Fibroblast of skin of back (primary cell): ENCODE results near the gene IL31RA.

Experiments used
- DNase-seq: peaks from one replicate; pipeline ENCODE4 v3.0.0-alpha.2; 2013

Gene IL31RA

DNA sequence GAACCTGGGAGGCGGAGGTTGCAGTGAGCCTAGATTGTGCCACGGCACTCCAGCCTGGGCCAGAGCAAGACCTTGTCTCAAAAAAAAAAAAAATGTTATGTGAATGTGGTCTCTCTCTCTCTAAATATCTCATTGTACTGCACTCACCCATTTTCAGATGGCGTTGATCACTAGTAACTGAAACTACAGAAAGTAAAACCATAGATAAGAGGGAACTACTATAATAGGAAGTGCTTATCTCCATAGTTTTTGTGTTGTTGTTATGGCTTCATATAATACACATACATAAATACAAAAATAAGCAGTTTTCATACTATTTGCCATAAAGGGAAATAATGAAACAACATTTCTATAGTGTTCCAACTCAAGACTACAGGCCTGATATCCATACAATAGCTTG lies 9.1 kb downstream of the IL31RA start:
- DNase-seq, result no peak

DNA sequence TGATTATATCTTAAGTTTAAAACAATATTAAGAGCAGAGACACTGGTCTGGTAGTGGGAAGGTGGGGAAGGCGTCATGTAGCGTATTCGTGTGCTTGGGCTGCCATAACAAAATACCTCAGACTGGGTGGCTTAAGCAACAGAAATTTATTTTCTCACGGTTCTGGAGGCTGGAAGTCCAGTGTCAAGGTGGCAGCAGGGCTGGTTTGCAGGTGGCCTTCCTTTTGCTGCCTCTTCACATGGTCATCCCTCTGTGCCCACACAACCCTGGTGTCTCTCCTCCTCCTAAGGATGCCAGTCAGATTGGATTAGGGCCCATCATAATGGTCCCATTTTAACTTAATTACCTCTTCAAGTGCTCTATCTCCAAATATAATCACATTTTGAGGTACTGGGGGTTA lies 9.6 kb downstream of the IL31RA start:
- DNase-seq, result no peak

DNA sequence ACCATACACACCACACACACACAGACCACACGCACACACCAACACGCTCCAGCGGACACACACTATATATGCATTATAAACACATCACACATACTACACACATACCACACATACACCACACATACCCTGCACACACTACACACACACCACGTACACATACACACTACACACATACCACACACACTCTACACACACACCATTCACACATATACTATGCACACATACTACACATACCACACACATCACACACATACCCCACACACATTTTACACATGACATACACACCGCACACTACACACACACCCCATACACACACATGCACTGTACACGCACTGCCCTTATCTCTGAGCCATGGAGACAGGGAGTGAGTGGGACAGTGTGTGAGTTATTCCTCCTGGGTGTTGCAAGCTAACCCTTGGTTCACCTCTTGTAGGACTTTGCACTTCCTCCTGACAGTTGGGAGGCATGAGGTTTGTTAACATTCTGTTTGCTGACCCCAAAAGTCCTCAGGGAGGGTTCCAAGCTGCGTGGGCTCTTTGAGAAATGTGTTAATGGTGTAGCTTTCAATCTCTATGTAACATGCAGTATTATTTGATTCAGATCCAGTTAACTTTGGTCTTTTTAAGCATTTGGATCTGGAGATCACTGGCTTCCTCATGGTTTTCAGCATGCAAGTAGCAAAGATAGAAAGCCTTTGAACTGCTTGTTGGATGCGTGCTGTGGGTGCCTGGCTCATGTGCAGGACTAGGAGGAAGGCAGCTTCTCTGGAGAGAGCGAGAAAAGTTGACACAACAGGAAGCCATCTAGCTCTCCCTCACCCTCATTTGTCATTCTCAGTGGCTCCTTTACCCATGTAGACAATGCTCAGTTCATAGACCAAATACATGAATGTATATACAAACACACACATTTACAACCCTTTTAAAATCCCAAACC lies 13.7 kb downstream of the IL31RA start:
- DNase-seq, result no peak

DNA sequence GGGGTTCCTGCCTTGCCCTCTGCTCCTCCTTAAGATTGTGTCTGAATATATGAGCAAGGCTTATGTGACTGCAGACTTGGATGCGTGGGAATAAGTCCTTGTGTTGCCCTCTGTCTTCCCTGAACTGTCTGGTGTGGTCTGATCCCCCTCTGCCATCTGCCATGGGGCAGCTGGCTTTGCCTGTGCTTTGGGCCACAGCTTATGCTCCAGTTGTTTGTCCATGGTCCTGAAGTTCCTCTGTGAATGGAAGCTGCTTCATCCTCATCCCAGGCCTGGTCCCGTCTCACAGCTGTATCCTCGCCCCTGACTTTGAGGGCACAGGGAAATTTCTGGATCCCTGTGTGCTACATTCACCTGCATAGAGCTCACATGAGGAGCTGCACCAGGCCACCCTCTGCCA lies 14.7 kb downstream of the IL31RA start:
- peak; percentile 36 for DNase-seq

DNA sequence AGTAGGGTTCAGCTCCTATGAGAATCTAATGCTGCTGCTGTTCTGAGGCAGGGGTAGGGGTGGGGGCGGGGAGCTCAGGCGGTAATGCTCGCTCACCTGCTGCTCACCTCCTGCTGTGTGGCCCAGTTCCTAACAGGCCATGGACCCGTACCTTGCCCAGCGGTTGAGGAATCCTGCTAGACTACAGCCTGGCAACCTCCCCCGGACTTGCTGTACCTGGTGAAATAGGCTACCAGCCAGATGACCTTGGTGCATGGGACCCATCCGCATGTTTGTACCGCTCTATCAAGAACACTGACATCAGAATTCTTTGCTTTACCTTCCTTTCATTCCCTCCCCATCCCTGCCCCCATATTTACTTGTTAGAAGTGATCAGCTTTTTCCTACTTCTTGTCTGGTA lies 15.3 kb downstream of the IL31RA start:
- no peak for DNase-seq

DNA sequence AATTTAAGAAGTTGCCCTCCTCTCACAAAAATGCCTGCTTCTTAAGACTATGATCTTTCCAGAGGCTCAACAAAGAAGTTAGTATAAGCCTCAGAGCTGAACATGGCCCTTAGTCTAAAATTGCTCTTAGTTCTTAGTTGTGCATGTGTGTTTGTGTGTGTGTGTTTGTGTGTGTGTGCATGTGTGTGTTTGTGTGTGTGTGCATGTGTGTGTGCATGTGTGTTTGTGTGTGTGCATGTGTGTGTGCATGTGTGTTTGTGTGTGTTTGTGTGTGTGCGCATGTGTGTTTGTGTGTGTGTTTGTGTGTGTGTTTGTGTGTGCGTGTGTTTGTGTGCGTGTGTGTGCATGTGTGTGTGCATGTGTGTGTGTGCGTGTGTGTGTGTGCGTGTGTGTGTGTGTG lies 15.8 kb downstream of the IL31RA start:
- no peak for DNase-seq

DNA sequence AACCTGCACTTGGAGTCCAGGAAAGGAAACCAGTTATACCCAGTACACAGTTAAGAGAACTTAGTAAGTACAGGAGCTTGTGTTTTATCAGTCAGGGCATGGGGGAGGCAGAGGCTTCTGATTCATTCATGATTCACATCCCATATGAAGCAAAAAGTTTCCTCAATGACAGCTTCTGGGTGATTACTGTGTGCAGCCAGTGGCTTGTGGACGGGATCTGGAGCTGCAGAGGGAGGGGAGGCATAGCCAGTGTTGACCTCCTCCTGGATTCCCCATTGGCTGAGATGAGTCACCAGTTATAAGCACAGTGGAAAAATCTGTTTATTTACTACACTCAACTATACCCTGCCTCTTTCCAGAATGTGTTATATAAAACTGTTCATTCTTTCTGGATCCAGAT lies 17.7 kb downstream of the IL31RA start:
- DNase-seq, result peak; percentile 98

DNA sequence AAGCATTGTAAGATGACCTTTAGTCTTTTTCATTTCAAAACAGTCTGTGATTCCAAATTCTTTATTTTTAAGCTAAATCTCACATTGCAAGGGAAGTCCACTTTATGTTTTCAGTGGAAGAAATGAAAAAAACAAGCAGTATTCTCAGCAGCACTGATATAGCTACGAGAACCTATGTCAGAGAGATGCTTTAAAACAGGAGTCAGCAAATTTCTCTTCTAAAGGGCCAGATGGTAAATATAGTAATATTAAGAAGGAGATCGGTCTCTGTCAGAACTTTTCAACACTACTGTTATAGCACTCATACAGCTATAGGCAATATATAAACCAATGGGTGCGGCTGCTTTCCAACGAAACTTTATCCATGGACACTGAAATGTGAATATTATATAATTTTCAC lies 18.7 kb downstream of the IL31RA start:
- DNase-seq, result no peak

DNA sequence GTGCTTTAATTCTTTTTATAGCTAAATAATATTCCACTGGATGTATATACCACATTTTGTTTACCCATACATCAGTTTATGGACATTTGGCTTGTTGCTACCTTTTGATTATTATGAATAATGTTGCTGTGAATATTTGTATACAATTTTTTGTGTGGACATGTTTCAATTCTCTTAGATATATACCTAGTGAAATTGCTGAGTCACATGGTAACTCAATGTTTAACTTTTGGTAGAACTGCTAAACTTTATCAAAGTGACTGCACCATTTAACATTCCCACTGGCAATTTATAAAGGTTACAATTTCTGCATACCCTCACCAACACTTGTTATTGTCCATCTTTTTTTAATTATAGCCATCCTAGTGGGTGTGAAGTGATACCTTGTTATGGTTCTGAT lies 22.1 kb downstream of the IL31RA start:
- DNase-seq, result no peak

DNA sequence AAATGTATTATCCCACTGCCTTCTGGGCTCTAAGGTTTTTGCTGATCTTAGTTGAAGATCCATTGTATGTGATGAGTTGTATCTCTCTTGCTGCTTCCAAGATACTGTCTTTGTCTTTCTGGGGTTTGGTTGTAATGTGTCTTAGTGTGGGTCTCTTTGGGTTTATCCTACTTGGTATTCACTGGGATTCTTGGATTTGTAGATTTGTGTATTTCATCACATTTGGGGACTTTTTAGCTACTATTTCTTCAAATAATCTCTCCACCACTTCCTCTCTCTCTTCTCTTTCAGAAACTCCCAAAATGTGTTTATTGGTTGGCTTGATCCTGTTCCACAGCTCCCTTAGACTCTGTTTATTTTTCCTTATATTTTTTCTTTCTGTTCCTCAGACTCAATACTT lies 26.5 kb downstream of the IL31RA start:
- no peak for DNase-seq

DNA sequence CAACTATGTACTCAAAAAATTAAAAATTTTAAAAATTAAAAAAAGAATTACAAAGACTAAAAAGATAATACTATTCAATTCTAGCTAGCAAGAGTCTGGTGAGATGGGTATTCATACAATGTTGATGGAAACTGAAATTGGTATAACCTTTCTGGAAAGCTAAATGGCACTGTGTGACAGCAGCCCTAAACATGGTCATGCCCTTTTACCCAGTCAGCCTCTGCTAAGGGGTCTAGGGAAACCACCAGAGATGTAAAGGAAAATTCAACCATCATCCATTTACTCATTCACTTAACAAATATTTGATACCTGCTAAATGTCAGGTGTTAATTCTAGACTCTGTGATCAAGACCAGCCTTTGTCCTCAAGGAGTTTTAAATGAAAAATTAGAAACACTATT lies 29.3 kb downstream of the IL31RA start:
- no peak for DNase-seq

DNA sequence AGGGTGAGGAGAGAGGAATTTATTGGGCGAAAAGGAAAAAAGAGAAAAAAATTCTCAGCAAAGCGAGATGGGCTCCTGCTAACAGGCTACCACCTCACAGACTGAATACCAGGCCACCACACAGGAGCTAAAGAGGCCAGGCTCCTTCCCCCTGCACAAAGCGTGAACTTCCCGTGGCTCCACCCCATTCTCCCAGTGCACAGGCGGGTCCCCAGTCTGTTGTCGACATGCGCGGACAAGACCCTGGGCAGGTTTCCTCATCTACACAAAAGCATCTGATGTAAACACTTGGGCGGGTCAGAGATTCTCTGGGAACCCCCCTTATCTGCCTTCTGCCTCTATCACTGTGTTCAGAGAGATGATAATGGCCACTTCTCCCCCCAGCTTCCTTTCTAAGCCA lies 34.2 kb downstream of the IL31RA start:
- DNase-seq, result no peak

DNA sequence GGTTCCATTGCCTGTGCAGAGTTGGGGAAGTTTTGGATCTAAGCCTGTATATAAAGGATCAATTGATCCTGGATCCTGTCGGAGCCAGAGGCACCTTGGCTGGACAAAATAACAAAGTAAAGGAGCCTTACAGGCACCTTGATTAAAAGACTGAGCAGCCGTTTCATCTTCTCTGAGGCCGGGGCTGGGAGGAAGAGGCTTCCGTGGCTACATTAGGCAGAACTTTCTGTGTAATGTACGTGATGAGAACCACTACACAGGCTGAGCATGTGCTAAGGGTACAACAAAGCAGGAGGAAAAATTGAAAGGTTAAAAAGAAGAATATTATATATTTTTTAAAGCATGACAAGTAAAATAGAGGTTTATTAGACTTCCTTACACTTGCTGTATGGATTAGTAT lies 37.0 kb downstream of the IL31RA start:
- DNase-seq, result no peak

DNA sequence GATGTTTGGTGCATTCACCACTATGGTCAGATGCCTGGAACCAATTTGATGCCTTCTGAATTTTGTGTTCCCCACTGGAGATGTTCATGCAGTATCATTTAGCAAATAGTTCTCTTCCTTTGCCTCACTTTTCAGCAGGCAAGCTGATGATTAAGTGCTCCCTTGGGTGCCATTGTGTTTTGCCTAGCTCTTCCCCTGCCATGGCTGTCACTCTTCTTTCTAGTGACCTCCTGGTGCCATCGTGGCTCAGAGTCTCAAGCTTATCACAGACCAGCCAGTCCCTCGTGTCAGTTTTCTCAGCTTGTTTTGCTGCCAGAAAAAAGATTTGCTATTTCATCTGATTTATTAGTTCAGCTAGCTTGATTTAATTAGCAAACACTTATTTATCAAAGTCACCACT lies 41.3 kb downstream of the IL31RA start:
- no peak for DNase-seq

DNA sequence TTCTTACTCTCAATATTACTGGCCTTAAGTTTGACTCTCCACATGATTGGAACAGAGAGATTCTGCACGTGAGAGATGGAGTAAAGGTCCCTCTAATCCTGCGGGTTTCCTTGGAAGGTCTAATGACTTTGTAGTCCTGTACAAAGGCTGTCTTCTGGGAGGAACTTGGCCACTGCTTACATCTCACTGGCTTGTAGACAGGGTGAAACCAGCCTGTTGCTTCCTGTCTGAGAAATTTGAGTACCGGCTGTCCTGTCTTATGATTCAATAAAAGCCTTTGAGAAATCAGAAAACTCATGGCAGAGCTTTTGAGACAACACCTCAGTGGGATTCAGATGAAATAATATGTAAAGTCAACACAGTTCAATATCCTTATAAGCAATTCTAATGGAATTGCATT lies 43.0 kb downstream of the IL31RA start:
- DNase-seq, result no peak

DNA sequence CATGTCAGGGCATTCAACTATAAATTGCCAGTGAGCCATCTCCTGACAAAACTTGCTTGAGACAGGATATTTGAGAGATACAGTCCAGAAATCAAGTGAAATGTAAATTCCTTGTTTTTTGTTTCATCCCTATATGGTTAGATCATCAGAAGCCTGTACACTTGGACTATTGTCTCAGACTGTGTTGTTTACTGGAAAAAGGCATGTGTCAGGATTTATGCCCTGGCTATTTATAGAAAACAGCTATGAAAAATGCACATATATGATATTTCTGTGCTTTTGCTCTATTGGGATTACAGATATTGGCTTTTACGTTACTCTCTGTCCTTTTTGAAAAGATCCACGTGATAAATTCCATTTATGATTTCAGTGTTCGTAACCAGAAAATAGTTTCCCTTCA lies 44.2 kb downstream of the IL31RA start:
- DNase-seq, result peak; percentile 34

DNA sequence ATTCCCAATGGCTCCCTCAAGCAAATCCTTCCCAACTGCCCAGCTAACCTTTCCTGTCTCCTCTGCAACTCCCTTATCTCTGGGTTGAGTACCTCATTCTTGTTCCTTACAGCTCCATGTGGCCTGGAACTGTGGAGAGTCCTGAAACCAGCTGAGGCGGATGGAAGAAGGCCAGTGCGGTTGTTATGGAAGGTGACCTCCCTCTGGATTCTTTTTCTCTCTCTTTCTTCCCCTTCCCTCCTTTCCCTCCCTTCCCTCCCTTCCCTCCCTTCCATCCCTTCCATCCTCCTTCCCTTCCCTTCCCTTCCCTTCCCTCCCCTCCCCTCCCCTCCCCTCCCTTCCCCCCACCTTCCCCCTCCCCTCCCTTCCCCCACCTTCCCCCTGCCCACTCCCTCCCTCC lies 45.1 kb downstream of the IL31RA start:
- DNase-seq, result no peak

DNA sequence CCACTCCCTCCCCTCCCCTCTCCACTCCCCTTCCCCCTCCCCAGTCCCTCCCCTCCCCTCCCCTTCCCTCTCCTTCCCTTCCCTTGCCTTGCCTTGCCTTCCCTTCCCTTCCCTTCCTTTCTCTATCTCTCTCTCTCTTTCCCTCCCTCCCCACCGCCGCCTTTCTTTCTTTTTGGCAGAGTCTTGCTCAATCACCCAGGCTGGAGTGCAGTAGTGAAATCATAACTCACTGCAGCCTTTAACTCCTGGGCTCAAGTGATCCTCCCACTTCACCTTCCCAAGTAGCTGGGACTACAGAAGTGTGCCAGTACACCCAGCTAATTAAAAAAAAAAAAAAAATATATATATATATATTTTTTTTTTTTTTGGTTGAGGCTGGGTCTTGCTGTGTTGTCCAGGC lies 45.5 kb downstream of the IL31RA start:
- DNase-seq, result no peak

DNA sequence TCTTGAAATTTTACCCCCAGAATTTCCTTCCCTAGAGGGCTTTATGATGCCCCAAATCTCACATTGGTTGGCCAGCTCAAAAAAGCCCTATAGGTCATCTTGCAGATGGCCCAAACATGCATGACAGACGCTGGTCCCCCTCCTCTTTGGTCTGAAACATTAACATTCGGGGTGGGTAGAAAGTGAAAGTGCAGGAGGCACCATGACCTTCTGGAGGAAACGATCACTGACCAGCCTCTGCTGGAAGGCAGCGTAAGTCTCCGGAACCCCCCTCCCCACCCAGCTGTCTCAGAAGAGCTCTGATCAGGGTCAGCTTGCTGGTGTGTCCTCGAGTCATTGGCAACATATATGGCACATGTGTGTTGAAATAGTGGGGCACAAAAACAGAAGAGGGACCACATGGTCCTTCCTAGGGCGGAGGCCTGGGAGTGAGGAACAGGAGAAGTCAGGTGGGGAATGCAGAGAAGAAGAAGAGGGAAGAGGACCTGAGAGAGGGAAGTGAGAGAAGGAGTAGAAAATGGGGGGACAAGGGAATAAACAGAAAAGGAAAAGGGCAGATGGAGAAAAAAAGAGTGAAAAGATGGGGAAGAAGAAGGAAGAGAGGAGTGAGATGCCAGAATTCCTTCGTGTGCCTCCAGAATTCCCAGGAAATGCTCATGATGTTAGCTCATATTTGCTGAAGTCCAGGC lies 46.2 kb downstream of the IL31RA start:
- no peak for DNase-seq

DNA sequence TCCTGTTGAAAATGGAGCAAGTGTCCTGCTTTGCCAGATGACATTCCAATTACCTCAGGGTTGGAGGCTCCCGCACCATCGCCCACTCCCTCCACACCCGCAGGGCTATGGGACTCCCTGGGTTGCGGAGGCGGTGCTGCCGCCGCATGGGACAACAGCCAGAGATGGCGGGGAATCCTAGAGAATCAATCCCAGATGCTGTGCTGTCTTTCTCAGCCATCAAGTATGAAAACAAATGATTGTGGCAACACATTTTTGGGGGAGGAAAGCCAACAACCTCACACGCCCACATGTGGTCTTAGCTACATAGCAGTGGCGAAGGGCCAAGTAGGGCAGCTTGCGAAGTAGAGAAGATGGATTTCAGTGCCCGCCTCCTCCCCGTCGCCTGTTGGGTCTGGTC lies 46.7 kb downstream of the IL31RA start:
- peak; percentile 99 for DNase-seq

DNA sequence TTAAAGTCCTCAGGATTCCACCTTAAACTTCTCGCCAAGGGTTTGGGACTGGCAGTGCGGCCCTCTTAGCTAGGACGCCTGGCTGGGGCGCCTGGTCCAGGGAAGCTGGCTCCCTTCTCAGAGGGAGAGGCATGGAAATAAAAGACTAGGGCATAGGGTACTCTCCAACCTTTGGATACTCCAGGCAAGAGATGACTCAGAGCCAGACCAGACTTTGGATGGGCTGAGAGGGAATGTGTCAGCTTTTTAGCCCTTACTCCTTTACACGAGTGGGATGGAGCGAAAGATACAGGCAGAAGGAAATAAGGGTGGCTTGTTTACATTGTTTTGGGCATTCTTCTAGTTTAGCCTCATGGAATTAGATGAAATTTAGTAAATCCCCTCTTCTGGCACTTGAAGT lies 48.2 kb downstream of the IL31RA start:
- DNase-seq, result peak; percentile 70

DNA sequence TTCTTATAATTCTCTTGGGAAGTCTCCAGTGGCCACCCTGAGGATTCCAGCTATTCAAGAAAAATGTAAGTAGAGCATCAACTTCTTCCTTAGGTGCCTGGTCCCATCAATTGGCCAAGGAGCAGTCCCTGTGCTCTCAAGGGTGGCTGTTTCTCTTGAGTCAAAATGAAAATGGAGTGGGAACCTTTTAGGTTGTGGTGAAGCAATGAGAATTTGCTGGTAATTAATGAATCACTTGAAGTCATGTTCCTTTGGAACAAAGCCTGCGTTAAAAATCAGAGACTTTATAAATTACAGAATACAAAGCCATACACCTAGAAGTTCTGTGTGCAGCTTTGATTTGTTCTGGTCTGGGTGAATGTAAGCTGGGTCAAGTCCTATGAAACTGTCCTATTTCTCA lies 48.9 kb downstream of the IL31RA start:
- DNase-seq, result no peak

DNA sequence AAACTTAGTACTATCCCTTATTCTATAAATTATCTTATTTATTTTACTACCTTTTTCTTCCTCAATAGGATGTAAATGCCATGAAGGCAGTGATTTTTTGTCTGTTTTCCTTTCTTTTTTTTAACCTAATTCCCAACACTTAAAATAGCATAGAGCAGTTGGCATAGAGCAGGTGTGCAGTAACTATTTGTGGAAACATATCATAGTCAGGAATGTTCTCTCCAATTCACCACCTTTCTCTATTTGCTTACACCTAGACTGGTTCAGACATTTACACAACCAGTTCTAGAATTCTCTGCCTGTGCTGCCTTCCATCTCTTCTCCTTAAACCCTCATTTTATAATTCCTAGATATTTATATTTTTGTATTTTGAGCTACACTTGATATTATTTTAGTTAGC lies 49.6 kb downstream of the IL31RA start:
- DNase-seq, result no peak

DNA sequence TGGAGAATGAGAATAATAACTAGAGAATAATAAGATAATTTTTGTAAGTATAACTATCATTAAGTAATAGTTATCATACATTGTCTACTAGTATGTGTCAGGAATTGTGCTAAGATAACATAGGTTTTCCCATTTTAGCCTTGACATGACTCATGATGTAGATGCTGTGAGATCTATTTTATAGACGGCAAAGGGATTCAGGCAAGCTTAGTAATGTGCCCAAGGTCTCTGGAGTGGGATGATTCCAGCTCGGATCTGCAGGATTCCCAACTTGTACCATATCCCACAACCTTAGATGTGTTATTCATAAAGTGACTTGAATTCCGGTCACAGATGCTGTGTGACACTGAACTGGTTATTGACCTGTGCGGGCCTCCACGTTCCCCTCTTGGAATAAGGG lies 51.5 kb downstream of the IL31RA start:
- peak; percentile 44 for DNase-seq
